Loucy (cell line): ENCODE results near the gene MDFI.
A peak's percentile ranks its signal among the peaks of the same experiment; 100 is the strongest.

Experiments
- H2AFZ ChIP-seq: fragments of 200-600 bp; sonication (generic); 2 replicates; pipeline ENCODE4 v1.6.0; 2016; ENCODE audit warnings: antibody characterized with exemption, mild to moderate bottlenecking, low read length, moderate library complexity
- H3F3A ChIP-seq: fragments of 200-600 bp; 2 replicates; pipeline ENCODE4 v1.6.0; 2016; ENCODE audit warnings: antibody characterized with exemption, low read depth, mild to moderate bottlenecking
- H3K27me3 ChIP-seq: fragments of 200-600 bp; sonication (generic); 2 replicates; pipeline ENCODE4 v1.6.1; 2014; ENCODE audit warnings: low read length, mild to moderate bottlenecking; ENCODE audit not compliant: insufficient read depth, poor library complexity, severe bottlenecking
- H3K36me3 ChIP-seq: fragments of 200-600 bp; sonication (generic); 2 replicates; pipeline ENCODE4 v1.6.1; 2016; ENCODE audit warnings: low read length; ENCODE audit not compliant: insufficient read depth
- H3K4me1 ChIP-seq: fragments of 200-600 bp; sonication (generic); 2 replicates; pipeline ENCODE4 v1.5.1; 2014; ENCODE audit warnings: low read length, mild to moderate bottlenecking; ENCODE audit not compliant: insufficient read depth, poor library complexity, severe bottlenecking
- H3K4me2 ChIP-seq: fragments of 200-600 bp; sonication (generic); 2 replicates; pipeline ENCODE4 v1.6.0; 2014; ENCODE audit warnings: antibody characterized with exemption, low read length, low read depth, mild to moderate bottlenecking; ENCODE audit not compliant: poor library complexity, severe bottlenecking
- H3K4me3 ChIP-seq: fragments of 200-600 bp; sonication (generic); 2 replicates; pipeline ENCODE4 v1.5.1; 2014; ENCODE audit warnings: low read length, mild to moderate bottlenecking, mixed read lengths; ENCODE audit not compliant: poor library complexity, severe bottlenecking
- H3K79me2 ChIP-seq: fragments of 200-600 bp; sonication (generic); 2 replicates; pipeline ENCODE4 v1.6.1; 2014; ENCODE audit warnings: low read length; ENCODE audit not compliant: insufficient read depth
- H3K9ac ChIP-seq: fragments of 200-600 bp; sonication (generic); 2 replicates; pipeline ENCODE4 v1.6.0; 2014; ENCODE audit warnings: mild to moderate bottlenecking, low read depth, low read length, moderate library complexity; ENCODE audit not compliant: poor library complexity, severe bottlenecking
- H3K9me2 ChIP-seq: fragments of 200-600 bp; sonication (generic); replicated peaks from 2 replicates; pipeline ENCODE4 v1.6.1; 2016; ENCODE audit warnings: low read depth, low read length, mixed read lengths
- H3K9me3 ChIP-seq: fragments of 200-600 bp; sonication (generic); 2 replicates; pipeline ENCODE4 v1.6.1; 2014; ENCODE audit warnings: mild to moderate bottlenecking, antibody characterized with exemption, low read length, low read depth; ENCODE audit not compliant: insufficient read depth
- H4K20me1 ChIP-seq: fragments of 200-600 bp; sonication (generic); 2 replicates; pipeline ENCODE4 v1.6.0; 2014; ENCODE audit warnings: antibody characterized with exemption, low read length, mild to moderate bottlenecking; ENCODE audit not compliant: insufficient read depth, poor library complexity, severe bottlenecking
- CTCF ChIP-seq: fragments of 200-600 bp; sonication (generic); conservative IDR thresholded peaks from 2 replicates; pipeline ENCODE4 v1.5.1; 2014; ENCODE audit warnings: mild to moderate bottlenecking, antibody characterized with exemption, low read length
- EZH2phosphoT487 ChIP-seq: fragments of 200-600 bp; IDR thresholded peaks from 2 replicates; pipeline ENCODE4 v1.6.1; 2018; ENCODE audit warnings: antibody characterized with exemption, mild to moderate bottlenecking, moderate library complexity, borderline replicate concordance

Gene MDFI

GRCh38 chr6:41591122-41591521, 47.1 kb upstream of the MDFI start:
- H3K79me2 ChIP-seq: no peaks in the 10 kb centered on the region
- no peak overlapping the region for H3K4me2 ChIP-seq
- TF ChIP-seq EZH2phosphoT487 (no peak), CTCF (no peak)
- no peak overlapping the region for H2AFZ ChIP-seq
- H3K9me2 ChIP-seq: no peaks in the 10 kb centered on the region
- no peak overlapping the region for H3K4me3 ChIP-seq
- no peaks in the 10 kb centered on the region for H4K20me1 ChIP-seq
- H3K9ac ChIP-seq: no peak overlapping the region
- no peaks in the 10 kb centered on the region for H3F3A ChIP-seq
- peaks cover 6% of the 10 kb centered on the region for H3K4me1 ChIP-seq
- no peaks in the 10 kb centered on the region for H3K27me3 ChIP-seq
- peaks cover 51% of the 10 kb centered on the region; the same call in 1 of the 2 replicates for H3K36me3 ChIP-seq
- H3K9me3 ChIP-seq: no peaks in the 10 kb centered on the region

- Histone ChIP-seq H3K36me3 (peaks cover 50% of the 10 kb centered on the region; the same call in 1 of the 2 replicates), H3K9me3 (no peaks in the 10 kb centered on the region), H3K4me3 (no peak overlapping the region), H3K4me2 (no peak overlapping the region), H3F3A (no peaks in the 10 kb centered on the region), H3K9ac (no peak overlapping the region), H3K4me1 (peaks cover 10% of the 10 kb centered on the region), H3K27me3 (no peaks in the 10 kb centered on the region), H4K20me1 (no peaks in the 10 kb centered on the region), H3K79me2 (peaks cover 5% of the 10 kb centered on the region; the same call in 1 of the 2 replicates), H3K9me2 (no peaks in the 10 kb centered on the region), H2AFZ (no peak overlapping the region)
- no peak for TF ChIP-seq EZH2phosphoT487
- TF ChIP-seq CTCF: peak; percentile 94
These were observed 46.3 kb upstream of the MDFI start for GRCh38 chr6:41591859-41592502.

- Histone ChIP-seq H3K4me3 (no peak overlapping the region), H3K4me1 (peaks cover 23% of the 10 kb centered on the region), H3K9me2 (no peaks in the 10 kb centered on the region), H4K20me1 (no peaks in the 10 kb centered on the region), H3K79me2 (peaks cover 19% of the 10 kb centered on the region), H2AFZ (no peak overlapping the region), H3K4me2 (no peak overlapping the region), H3K9me3 (no peaks in the 10 kb centered on the region), H3K36me3 (peaks cover 43% of the 10 kb centered on the region; the same call in 1 of the 2 replicates), H3F3A (no peaks in the 10 kb centered on the region), H3K9ac (no peak overlapping the region), H3K27me3 (no peaks in the 10 kb centered on the region)
- TF ChIP-seq CTCF: no peak
- TF ChIP-seq EZH2phosphoT487: no peak
These were observed 44.9 kb upstream of the MDFI start for GRCh38 chr6:41593406-41593805.
